ENCODE measurements around the gene RFK.

DNA sequence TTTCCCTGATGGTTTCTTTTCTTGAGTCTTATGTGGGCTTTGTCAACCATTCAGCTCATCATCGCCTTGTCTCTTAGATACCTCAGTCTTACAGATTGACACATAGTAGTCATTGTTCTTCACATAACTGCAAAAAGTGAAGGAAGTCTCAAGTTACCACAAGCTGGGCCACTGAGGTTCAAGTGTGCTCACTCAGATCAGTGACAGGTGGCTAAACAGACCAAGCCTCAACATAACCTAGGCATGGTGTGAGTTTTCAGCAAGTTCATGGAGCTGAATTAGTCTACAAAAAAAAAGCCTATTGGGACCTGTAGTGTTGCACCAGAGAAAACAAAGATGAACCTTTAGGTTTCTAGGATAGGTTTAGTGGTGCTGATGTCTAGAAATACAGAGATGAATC, 58.2 kb downstream of the RFK start:
- TF ChIP-seq POLR2AphosphoS5 (IDR thresholded peaks at IDR 0.05) (no peak), POLR2A (IDR thresholded peaks at IDR 0.05) (no peak)
- TF ChIP-seq, protein P1, sequence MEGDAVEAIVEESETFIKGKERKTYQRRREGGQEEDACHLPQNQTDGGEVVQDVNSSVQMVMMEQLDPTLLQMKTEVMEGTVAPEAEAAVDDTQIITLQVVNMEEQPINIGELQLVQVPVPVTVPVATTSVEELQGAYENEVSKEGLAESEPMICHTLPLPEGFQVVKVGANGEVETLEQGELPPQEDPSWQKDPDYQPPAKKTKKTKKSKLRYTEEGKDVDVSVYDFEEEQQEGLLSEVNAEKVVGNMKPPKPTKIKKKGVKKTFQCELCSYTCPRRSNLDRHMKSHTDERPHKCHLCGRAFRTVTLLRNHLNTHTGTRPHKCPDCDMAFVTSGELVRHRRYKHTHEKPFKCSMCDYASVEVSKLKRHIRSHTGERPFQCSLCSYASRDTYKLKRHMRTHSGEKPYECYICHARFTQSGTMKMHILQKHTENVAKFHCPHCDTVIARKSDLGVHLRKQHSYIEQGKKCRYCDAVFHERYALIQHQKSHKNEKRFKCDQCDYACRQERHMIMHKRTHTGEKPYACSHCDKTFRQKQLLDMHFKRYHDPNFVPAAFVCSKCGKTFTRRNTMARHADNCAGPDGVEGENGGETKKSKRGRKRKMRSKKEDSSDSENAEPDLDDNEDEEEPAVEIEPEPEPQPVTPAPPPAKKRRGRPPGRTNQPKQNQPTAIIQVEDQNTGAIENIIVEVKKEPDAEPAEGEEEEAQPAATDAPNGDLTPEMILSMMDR (IDR thresholded peaks at IDR 0.05): no peak

All from transverse colon (tissue), 4 donors.